GM12874 (cell line): ENCODE data around the gene CHTOP.

Experiments
- CTCF ChIP-seq: IDR thresholded peaks from 2 replicates; pipeline ENCODE4 v1.5.1; 2011; ENCODE audit warnings: low read depth, mild to moderate bottlenecking, control low read depth, low read length, moderate library complexity; ENCODE audit not compliant: insufficient read depth

The CHTOP gene

GRCh38 chr1:153633754-153634665 is at the start of gene CHTOP:
CHTOP (plus strand) TSS chr1:153634066; CDS start chr1:153636589, 2,523 bp downstream.
- no peak for TF ChIP-seq CTCF

GRCh38 chr1:153585006-153585405 is 48.9 kb upstream of the CHTOP start:
- no peak for TF ChIP-seq CTCF

GRCh38 chr1:153586347-153586746 is 47.5 kb upstream of the CHTOP start:
- TF ChIP-seq CTCF: no peak

- no peak for TF ChIP-seq CTCF
Measured at GRCh38 chr1:153587314-153587713, 46.6 kb upstream of the CHTOP start.

GRCh38 chr1:153588482-153588881 is 45.4 kb upstream of the CHTOP start:
- no peak for TF ChIP-seq CTCF

- TF ChIP-seq CTCF: no peak
Measured at GRCh38 chr1:153592748-153593147, 41.1 kb upstream of the CHTOP start.

GRCh38 chr1:153597206-153597605 is 36.7 kb upstream of the CHTOP start:
- TF ChIP-seq CTCF: no peak
